Epithelial cell of esophagus (primary cell): ENCODE data around the gene RANBP17.

ENCODE experiments used
- DNase-seq: peaks from one replicate; pipeline ENCODE4 v3.0.0; 2010; ENCODE audit warnings: low read depth
- H3K4me3 ChIP-seq: 2 replicates; pipeline ENCODE4 v1.5.1; 2011; ENCODE audit warnings: mild to moderate bottlenecking, low read length, control low read depth
- TF ChIP-seq, protein P1 (sequence below): IDR thresholded peaks from 2 replicates; pipeline ENCODE4 v1.5.1; 2011; ENCODE audit warnings: low read depth, mild to moderate bottlenecking, low read length, control low read depth, inconsistent platforms; ENCODE audit not compliant: insufficient read depth; ENCODE audit errors: missing control alignments

RANBP17 gene

DNA sequence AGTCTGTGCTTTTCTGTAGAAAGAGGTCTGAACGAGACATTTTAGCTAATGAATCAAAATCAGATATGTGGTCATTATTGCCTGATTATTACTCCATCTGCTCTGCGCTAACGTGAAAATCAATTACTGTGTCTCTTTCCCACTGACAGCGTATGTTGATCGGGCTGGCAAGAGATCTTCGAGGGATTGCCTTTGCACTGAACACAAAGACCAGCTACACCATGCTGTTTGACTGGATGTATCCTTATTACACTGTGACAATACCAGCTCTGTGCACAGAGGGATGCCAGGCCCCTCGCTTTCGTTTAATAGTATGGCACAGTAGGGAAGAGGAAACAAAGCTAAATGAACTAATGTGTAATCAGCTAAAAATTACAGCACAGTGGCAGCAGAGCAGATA is 343.6 kb downstream of the RANBP17 start:
- H3K4me3 ChIP-seq: no peak overlapping the region
- DNase-seq: no peak
- TF ChIP-seq, protein P1, sequence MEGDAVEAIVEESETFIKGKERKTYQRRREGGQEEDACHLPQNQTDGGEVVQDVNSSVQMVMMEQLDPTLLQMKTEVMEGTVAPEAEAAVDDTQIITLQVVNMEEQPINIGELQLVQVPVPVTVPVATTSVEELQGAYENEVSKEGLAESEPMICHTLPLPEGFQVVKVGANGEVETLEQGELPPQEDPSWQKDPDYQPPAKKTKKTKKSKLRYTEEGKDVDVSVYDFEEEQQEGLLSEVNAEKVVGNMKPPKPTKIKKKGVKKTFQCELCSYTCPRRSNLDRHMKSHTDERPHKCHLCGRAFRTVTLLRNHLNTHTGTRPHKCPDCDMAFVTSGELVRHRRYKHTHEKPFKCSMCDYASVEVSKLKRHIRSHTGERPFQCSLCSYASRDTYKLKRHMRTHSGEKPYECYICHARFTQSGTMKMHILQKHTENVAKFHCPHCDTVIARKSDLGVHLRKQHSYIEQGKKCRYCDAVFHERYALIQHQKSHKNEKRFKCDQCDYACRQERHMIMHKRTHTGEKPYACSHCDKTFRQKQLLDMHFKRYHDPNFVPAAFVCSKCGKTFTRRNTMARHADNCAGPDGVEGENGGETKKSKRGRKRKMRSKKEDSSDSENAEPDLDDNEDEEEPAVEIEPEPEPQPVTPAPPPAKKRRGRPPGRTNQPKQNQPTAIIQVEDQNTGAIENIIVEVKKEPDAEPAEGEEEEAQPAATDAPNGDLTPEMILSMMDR: no peak

DNA sequence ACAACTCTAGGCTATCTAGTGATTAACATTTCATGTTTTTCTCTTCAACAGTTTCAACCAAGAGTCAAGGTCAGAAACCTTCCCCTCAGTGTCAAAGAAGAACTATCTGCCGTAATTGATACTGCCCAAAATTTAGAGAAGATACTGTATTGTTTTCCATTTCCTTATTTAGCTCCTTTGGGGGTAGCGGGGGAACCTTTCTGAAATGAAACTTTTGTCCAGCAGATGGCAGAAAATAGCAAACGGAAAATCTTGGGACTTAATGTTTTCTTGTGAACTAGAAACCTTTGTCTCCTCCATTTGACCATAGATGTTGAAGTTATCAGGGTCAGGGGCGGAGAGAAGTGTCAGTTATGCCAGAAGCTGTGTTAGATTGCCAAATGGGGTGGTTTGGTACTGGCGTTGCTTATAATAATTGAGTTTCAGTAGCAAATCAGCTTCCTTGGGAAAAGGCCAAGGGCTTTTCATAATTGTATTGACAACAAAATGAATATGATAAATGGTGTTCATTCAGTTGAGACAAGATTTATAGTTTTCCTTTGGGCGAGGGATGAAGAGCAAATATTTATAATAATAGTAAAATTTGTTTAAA is 345.5 kb downstream of the RANBP17 start:
- H3K4me3 ChIP-seq: no peak overlapping the region
- peak; percentile 53 for DNase-seq
- TF ChIP-seq, protein P1: peak; percentile 58

DNA sequence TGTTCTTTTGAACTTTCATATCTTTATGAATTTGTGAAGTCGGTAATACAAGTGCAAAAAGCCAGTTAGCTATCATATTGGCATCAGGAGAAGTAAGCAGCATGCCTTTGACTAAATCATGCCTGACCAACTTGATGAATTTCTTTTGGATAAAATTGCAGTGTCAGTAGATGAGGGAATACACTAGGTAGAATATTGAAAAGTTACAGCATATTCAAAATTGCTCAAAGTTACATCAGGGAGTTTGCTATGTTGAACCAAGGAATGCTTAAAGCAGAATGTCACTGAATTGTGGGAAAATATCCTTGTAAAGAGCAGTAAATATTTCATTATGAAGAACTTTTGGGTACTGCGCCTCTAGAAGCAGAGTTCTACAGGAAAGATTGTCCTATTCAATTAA is 360.1 kb downstream of the RANBP17 start:
- DNase-seq: no peak
- H3K4me3 ChIP-seq: no peak overlapping the region
- TF ChIP-seq, protein P1: no peak

DNA sequence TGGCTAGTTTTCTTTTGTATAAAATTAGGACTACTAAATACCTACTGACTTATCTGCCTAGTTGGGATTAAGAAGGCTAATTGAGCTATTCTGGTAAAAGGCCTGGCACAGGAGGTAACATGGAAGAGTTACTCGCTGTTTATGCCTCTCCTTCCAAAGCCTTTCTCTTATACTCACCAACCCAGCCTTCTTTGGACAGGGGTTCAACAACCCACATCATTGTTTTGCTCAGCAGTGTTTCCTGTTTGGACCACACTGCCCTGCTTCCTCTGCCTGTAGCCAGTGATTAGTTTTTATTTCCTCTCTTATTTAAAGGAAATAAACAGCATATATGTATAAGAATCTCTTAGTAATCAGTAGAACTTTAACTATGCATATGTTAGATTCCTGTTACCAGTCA is 362.1 kb downstream of the RANBP17 start:
- no peak for DNase-seq
- no peak overlapping the region for H3K4me3 ChIP-seq
- TF ChIP-seq, protein P1: no peak

DNA sequence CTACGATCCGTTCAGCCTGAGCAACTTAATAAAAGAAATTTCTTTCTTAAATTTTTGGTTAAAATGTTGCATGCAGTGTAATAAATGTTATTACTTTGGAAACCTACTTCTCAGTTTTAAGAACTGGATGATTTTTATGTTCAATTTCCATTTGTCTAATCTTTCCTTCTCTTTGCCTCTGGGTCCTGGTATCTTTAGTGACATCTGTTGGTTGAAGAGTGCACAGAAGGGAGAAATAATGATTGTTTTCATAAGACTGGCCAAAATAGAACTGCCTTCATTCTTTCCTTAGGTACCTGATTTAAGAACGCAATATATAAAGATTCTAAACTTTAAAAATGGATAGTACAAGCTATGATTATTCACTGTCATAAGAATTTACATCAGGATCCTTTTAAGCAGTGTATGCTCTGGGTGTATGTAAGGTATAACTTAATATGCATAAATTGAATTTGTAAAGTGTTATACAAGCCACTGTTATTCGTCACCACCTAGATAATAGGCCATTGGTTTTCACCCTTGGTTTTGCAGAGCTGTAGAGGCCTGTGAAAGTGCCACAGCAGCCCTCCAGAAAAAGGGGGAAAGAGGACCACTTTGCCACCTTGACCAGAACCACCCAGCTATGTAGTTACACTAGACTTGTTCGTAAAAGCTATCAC is 364.4 kb downstream of the RANBP17 start:
- no peak for DNase-seq
- no peak overlapping the region for H3K4me3 ChIP-seq
- TF ChIP-seq, protein P1: peak; percentile 12

DNA sequence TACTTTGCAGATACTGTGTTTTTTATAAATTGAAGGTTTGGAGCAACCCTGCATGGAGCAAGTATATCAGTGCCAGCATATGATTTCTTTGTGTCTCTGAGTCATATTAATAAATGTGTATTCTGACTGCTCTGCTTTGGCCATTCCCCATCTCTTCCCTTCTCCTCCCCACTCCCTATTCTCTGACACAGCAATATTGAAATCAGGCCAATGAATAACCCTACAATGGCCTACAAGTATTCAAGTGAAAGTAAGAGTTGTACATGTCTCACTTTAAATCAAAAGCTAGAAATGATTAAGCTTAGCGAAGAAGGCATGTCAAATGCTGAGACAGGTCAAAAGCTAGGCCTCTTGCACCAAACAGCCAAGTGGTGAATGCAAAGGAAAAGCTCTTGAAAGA is 365.0 kb downstream of the RANBP17 start:
- no peak for DNase-seq
- H3K4me3 ChIP-seq: no peak overlapping the region
- TF ChIP-seq, protein P1: no peak

DNA sequence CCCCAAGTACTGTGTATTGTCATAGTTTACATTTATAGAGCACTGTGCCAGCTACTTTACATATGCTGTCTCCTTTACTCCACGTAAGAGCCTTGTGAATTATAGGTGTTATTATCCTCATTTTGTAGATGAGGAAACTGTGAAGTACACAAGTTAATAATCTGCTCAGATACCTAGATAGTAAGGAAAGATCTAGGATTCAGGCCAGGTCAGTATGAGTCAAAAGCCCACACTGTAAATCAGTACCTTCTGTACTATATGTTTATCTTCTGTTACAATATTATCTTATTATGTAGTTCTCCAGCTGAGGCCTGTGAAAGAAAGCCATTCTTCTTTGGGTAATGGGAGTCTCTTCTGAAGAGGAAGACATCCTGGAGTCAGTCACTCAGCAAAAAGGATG is 374.8 kb downstream of the RANBP17 start:
- TF ChIP-seq, protein P1: no peak
- no peak overlapping the region for H3K4me3 ChIP-seq
- DNase-seq: no peak
